NOMO-1 (cell line): ENCODE results near the gene FBXO40.
A peak's percentile ranks its signal among the peaks of the same experiment; 100 is the strongest.

Experiments used
- DNase-seq, 2 experiments: peaks; one replicate each; lab custom pipeline; 2025; ENCODE audit not compliant: unreplicated experiment in 2 of 2; lab: John Stamatoyannopoulos, UW

FBXO40 gene

GRCh38 chr3:121660356-121661171 is 67.4 kb downstream of the FBXO40 start, which contains the start of gene HCLS1:
Gene HCLS1, minus strand, starts transcription at chr3:121660903. Its CDS starts 2,556 bp downstream, at chr3:121658347.
- peak; percentile 93 to 97 for DNase-seq

DNA sequence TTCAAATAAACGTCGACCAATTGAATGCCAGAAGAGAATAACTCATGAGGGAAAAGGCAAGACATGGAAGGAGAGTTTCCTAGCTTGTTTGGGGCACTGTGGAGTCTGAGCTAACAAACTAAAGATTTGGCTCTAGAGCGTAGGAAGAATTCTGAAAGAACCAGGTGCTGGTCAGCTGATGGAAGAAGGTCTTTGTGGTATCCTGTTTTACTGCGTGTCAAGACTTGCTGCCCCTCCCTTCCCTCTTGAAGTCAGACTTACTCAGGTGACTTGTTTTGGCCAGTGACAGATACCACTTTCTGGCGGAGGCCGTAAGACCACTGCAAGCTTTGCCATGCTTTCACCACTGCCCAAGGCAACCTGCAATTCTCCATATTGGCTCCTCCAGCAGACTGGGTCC is 68.2 kb downstream of the FBXO40 start:
- no peak for DNase-seq

DNA sequence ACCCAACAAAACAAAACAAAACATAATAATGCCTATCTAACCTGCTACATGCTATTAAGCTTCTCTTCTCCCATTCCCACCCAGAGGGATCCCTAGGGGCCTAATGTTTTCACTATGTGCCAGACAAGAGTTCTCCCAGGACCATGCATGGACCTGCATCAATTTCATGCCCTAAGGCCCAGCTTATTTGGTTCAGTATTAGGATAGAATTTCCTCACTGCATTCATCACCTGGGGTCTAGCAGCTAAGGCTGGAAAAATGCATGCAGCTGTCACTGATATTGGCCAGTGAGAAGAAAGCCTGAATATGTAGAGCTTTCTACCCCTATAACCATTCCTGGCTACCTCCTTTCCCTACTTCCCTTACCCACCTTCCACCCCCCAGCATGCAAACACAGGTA is 69.6 kb downstream of the FBXO40 start:
- no peak for DNase-seq

GRCh38 chr3:121663171-121663847 is 70.1 kb downstream of the FBXO40 start:
- no peak for DNase-seq

DNA sequence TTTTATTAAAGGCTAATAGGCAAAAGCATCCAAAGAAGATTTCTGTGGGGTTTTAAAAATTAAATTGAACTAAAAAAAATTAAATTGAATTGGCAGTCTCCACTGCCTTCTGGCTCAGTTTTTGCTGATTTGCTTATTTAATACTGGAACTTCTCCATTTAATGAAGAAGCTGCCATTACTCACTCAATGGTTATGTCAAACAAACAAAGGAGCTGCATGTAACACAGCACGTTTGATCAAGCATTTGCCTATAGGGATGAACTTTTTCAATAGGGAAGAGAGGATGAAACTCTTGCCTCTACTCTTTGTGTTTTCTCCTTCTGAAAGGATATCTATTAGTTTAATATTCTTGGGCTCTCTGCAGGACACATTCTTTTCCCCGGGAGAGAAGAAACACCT is 72.3 kb downstream of the FBXO40 start:
- no peak for DNase-seq

DNA sequence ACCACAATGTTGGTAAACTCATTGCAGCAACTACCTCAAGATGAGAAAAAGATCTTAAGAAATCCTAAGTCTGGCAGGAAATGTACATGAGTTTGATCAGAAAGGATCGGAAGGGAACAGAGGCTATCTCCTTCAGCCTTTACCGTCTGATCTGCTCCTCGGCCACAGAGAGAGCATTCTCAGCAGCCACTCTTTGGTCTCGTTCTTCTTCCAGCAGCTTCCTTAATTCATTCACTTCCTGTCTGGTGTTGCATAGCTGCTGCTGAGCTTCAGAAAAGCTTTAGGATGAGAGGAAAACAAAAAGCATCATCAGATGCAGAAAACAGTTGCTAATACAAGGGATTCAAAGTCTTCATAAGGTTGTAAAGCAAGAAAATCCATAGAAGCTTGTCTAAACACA is 74.2 kb downstream of the FBXO40 start:
- peak; percentile 12 to 56 for DNase-seq

DNA sequence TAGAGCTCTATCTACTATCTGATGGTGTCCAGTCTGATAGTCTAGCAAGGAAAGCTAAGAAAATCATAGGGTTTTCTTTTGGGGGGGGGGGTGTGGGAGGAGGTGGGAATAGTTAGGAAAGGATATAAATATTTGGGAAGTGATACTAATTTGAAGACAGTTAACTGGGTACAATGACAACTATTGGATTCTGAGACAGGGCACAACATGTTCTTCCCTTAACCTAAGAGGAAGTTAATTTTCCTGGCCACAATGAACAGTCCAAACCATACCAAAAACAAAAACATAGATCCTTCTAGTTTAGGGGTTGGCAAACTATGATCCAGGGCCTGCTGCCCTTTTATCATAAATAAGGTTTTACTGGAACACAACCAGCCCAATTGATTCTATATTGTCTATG is 77.5 kb downstream of the FBXO40 start:
- DNase-seq = peak in 1 of 2 experiments; percentile 24

DNA sequence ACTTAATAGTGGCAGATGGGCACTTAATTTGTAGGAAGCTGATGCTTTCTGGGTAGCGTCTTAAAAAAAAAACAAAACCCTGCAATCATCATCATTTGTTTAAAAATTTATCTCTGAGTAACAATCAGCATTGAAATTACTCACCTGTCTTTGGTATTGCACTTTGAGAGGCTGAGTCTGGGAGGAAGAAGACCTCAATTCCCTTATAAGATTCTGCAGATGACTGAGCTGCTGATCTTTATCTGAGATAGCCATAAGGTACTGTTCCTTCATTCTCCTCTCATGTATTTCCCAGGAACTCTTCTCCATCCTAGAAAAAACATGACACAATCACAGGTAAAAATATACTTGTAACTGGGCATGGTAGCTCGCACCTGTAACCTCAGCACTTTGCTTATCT is 84.0 kb downstream of the FBXO40 start:
- DNase-seq = no peak
